Measurements from ENCODE around the gene RUNX1.
"Not testable (repeated sequence)": the region's sequence is repeated elsewhere in the genome, so short reads cannot be mapped to it uniquely, and the experiment has no call there.

The RUNX1 gene

DNA sequence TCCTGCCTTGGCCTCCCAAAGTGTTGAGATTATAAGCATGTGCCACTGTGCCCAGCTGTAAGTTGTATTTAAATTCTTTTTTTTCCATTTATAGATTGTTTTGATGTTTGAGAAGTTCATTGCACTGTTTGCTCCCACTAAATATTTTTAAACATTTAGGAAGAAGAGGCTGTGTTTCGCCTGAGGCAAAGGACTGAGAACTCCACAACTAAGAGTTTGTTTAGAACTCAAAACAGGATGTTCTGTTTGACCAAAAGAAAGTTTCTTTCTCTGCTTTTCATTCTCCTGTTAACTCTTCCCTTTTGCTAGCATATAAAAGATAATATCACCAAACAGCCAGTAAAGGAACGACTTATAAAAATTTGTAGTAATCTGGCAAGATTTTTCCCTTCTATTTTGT, 87.0 kb downstream of the RUNX1 start:
- no peak overlapping the region for H3K4me3 ChIP-seq (replicated peaks; ENCODE audit: low read depth, low read length)
- TF ChIP-seq CTCF (IDR thresholded peaks at IDR 0.05; ENCODE audit: low read length, missing control alignments): no peak
- no peak for DNase-seq (ENCODE audit: low read depth)

- no peak overlapping the region for H3K4me3 ChIP-seq (replicated peaks; ENCODE audit: low read depth, low read length)
- DNase-seq (ENCODE audit: low read depth): no peak
- no peak for TF ChIP-seq CTCF (IDR thresholded peaks at IDR 0.05; ENCODE audit: low read length, missing control alignments)
Measured at GRCh38 chr21:34960687-34961086, 88.4 kb downstream of the RUNX1 start.

DNA sequence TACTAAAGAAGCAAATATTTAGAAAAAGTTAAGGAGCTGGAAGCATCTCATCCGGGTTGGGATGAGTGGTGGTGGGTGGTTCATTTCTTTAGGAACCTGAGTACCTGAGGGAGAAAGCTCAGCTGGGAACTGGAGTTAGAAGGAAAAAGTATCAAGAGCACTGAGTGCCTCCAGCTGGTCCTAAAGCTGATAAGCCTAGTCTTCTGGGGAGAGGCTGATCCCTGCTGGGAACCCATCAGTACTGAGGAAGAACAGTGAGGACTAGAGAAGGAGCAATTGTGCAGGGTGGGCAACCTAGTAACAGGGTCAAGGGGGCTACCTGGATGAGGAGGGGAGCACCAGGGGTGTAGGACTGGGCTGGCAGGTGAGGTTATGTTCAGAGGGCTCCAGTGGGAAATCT, 89.5 kb downstream of the RUNX1 start:
- H3K4me3 ChIP-seq (replicated peaks; ENCODE audit: low read depth, low read length): no peak overlapping the region
- no peak for TF ChIP-seq CTCF (IDR thresholded peaks at IDR 0.05; ENCODE audit: low read length, missing control alignments)
- DNase-seq (ENCODE audit: low read depth): no peak

GRCh38 chr21:34958040-34958439, 91.1 kb downstream of the RUNX1 start:
- no peak overlapping the region for H3K4me3 ChIP-seq (replicated peaks; ENCODE audit: low read depth, low read length)
- DNase-seq (ENCODE audit: low read depth): no peak
- TF ChIP-seq CTCF (IDR thresholded peaks at IDR 0.05; ENCODE audit: low read length, missing control alignments): no peak

- no peak for DNase-seq (ENCODE audit: low read depth)
- H3K4me3 ChIP-seq (replicated peaks; ENCODE audit: low read depth, low read length): no peak overlapping the region
- TF ChIP-seq CTCF (IDR thresholded peaks at IDR 0.05; ENCODE audit: low read length, missing control alignments): no peak
Measured at GRCh38 chr21:34956416-34957316, 92.4 kb downstream of the RUNX1 start.

DNA sequence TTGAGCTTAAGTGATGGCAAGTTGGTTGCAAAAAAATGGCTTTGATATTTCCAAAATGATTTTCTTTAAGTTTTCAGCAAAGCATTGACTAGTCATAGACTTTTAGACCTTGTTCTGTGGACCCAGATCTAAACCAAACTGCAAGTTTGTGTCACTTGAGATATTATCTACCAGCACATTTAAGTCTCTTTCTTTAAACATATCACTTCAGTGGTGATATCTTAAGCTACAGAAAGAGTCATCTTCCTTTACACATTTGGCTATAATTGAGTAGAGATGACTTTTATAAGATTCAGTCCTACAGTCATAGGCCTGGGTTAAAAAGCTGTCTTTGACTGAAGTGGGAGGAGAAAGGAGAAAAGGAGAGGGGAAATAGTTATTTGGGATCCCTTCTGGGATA, 95.2 kb downstream of the RUNX1 start:
- no peak for TF ChIP-seq CTCF (IDR thresholded peaks at IDR 0.05; ENCODE audit: low read length, missing control alignments)
- no peak overlapping the region for H3K4me3 ChIP-seq (replicated peaks; ENCODE audit: low read depth, low read length)
- no peak for DNase-seq (ENCODE audit: low read depth)

GRCh38 chr21:34952701-34953100, 96.4 kb downstream of the RUNX1 start:
- no peak for DNase-seq (ENCODE audit: low read depth)
- no peak for TF ChIP-seq CTCF (IDR thresholded peaks at IDR 0.05; ENCODE audit: low read length, missing control alignments)
- H3K4me3 ChIP-seq (replicated peaks; ENCODE audit: low read depth, low read length): no peak overlapping the region

DNA sequence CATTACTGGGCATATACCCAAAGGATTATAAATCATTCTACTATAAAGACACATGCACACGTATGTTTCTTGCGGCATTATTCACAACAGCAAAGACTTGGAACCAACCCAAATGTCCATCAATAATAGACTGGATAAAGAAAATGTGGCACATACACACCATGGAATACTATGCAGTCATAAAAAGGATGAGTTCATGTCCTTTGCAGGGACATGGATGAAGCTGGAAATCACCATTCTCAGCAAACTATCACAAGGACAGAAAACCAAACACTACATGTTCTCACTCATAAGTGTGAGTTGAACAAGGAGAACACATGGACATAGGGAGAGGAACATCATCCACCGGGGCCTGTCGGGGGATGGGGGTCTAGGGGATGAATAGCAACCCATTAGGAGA, 97.2 kb downstream of the RUNX1 start:
- DNase-seq (ENCODE audit: low read depth); H3K4me3 ChIP-seq (replicated peaks; ENCODE audit: low read depth, low read length): not testable (repeated sequence)

Data from fibroblast of pulmonary artery (primary cell).